OCI-LY1 (cell line): Measurements from ENCODE around the gene OXSR1.

Experiments used
- EZH2 ChIP-seq: fragments of 200-600 bp; sonication (generic), shearing (Covaris generic); IDR thresholded peaks from 2 replicates; pipeline ENCODE4 v1.8.0; 2017; ENCODE audit warnings: borderline replicate concordance, mixed run types, mild to moderate bottlenecking, antibody characterized with exemption, low read length, moderate library complexity, mixed read lengths
- TF ChIP-seq, protein P1 (sequence below): fragments of 200-600 bp; sonication (generic), shearing (Covaris generic); IDR thresholded peaks from 2 replicates; pipeline ENCODE4 v1.5.1; 2017; ENCODE audit warnings: mild to moderate bottlenecking, antibody characterized with exemption, low read length, moderate library complexity, mixed read lengths

- TF ChIP-seq, protein P1, sequence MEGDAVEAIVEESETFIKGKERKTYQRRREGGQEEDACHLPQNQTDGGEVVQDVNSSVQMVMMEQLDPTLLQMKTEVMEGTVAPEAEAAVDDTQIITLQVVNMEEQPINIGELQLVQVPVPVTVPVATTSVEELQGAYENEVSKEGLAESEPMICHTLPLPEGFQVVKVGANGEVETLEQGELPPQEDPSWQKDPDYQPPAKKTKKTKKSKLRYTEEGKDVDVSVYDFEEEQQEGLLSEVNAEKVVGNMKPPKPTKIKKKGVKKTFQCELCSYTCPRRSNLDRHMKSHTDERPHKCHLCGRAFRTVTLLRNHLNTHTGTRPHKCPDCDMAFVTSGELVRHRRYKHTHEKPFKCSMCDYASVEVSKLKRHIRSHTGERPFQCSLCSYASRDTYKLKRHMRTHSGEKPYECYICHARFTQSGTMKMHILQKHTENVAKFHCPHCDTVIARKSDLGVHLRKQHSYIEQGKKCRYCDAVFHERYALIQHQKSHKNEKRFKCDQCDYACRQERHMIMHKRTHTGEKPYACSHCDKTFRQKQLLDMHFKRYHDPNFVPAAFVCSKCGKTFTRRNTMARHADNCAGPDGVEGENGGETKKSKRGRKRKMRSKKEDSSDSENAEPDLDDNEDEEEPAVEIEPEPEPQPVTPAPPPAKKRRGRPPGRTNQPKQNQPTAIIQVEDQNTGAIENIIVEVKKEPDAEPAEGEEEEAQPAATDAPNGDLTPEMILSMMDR = no peak
- TF ChIP-seq EZH2 = no peak
Measured at GRCh38 chr3:38276081-38276916, 111.0 kb downstream of the OXSR1 start.
